ENCODE measurements around the gene IRS1. TPM values are rescaled to one million over a fixed set of nuclear protein-coding genes. Genes with fewer than 3 reads are reported as not detected.

IRS1 gene
- total RNA-seq, 1 donor from 2014 or later: 17.8 TPM

DNA sequence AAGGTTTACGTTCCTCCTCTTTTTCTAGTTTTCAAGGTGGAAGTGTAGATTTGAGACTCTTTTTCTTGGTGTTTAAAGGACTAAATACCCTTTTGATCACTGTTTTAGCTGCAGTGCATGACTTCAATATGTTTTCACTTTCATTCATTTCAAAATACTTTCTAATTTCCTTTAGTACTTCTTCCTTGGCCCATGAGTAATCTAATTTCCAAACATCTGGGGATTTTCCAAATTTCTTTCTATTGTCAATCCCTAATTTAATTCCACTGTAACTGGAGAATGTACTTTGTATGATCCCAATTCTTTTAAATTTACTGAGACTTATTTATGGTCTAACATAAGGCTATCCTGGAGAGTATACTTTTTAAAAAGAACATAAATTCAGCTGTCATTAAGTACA, 32.4 kb upstream of the IRS1 start:
- no peaks in the 10 kb centered on the region for H3K36me3 ChIP-seq
- intact Hi-C loops (cut with micrococcal nuclease): loop anchor here (10.0 kb wide), 1 partner anchor 153 kb away; no protein-coding TSS in a partner anchor
- H3K27me3 ChIP-seq (ENCODE audit: low read depth): no peaks in the 10 kb centered on the region
- H3K4me3 ChIP-seq: no peak overlapping the region
- TF ChIP-seq, protein P1, sequence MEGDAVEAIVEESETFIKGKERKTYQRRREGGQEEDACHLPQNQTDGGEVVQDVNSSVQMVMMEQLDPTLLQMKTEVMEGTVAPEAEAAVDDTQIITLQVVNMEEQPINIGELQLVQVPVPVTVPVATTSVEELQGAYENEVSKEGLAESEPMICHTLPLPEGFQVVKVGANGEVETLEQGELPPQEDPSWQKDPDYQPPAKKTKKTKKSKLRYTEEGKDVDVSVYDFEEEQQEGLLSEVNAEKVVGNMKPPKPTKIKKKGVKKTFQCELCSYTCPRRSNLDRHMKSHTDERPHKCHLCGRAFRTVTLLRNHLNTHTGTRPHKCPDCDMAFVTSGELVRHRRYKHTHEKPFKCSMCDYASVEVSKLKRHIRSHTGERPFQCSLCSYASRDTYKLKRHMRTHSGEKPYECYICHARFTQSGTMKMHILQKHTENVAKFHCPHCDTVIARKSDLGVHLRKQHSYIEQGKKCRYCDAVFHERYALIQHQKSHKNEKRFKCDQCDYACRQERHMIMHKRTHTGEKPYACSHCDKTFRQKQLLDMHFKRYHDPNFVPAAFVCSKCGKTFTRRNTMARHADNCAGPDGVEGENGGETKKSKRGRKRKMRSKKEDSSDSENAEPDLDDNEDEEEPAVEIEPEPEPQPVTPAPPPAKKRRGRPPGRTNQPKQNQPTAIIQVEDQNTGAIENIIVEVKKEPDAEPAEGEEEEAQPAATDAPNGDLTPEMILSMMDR (IDR thresholded peaks at IDR 0.05; ENCODE audit: borderline replicate concordance): no peak
- H3K4me1 ChIP-seq: peaks cover 23% of the 10 kb centered on the region
- no peaks in the 10 kb centered on the region for H3K9me3 ChIP-seq (replicated peaks)
- H3K27ac ChIP-seq (replicated peaks): no peak overlapping the region
- DNase-seq: no peak

DNA sequence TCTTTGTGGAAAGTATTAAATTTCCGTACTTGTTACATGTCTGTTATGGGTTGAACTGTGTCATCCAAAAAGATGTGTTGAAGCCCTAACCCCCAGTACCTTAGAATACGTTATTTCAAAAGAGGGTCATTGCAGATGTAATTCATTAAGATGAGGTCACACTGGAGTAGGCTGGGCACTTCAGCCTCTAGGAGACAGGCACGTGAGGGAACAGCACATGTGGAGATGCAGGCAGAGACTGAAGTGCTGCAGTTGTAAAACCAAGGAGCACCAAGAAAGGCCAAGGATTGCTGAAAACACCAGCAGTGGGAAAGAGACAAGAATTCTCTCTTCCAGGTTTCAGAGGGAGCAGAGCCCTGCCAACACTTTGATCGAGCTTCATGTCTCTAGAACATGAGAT, 31.6 kb upstream of the IRS1 start:
- intact Hi-C loops (cut with micrococcal nuclease): loop anchor here (10.0 kb wide), 1 partner anchor 154 kb away; no protein-coding TSS in a partner anchor
- H3K27me3 ChIP-seq (ENCODE audit: low read depth): no peaks in the 10 kb centered on the region
- H3K4me1 ChIP-seq: peaks cover 15% of the 10 kb centered on the region
- H3K9me3 ChIP-seq (replicated peaks): no peaks in the 10 kb centered on the region
- no peak overlapping the region for H3K27ac ChIP-seq (replicated peaks)
- H3K4me3 ChIP-seq: no peak overlapping the region
- no peak for DNase-seq
- TF ChIP-seq, protein P1 (IDR thresholded peaks at IDR 0.05; ENCODE audit: borderline replicate concordance): no peak
- no peaks in the 10 kb centered on the region for H3K36me3 ChIP-seq

DNA sequence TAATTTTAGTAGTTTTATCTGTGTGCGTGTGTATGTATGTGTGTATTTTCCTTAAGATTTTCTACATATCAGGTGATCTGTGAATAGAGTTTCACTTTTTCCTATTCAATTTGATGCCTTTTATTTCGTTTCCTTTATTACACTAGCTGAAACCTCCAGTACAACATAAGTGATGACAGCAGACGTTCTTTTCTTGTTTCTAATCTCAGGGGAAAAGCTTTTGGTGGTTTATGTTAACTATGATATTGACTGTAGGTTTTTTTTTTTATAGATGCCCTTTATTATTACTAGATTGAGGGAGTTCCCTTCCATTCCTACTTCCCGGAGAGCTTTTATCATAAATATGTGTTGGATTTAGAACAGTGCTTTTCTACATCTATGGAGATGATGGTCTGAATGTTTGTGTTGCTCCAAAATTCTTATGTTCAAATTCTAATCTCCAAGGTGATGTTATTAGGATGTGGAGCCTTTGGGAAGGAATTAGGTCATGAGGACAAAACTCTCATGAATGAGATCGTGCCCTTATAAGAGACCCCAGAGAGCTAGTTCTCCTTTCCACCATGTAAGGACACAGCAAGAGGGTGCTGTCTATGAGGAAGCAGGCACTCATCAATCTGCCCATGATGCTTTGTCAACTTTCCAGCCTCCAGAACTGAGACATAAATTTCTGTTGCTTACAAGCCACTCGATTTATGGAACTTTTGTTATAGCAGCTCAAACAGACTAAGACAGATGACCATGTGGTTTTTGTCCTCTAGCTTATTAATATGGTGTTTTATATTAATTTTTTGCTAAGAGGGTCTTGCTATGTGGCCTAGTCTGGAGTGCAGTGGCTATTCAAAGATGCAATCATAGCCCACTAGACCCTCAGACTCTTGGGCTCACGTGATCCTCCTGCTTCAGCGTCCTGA, 30.4 kb upstream of the IRS1 start:
- intact Hi-C loops (cut with micrococcal nuclease): loop anchor here (10.0 kb wide), 1 partner anchor 155 kb away; no protein-coding TSS in a partner anchor
- DNase-seq: no peak
- H3K4me1 ChIP-seq: peaks cover 8% of the 10 kb centered on the region
- no peak overlapping the region for H3K4me3 ChIP-seq
- H3K36me3 ChIP-seq: no peaks in the 10 kb centered on the region
- no peak overlapping the region for H3K27ac ChIP-seq (replicated peaks)
- H3K27me3 ChIP-seq (ENCODE audit: low read depth): no peaks in the 10 kb centered on the region
- TF ChIP-seq, protein P1 (IDR thresholded peaks at IDR 0.05; ENCODE audit: borderline replicate concordance): no peak
- H3K9me3 ChIP-seq (replicated peaks): no peaks in the 10 kb centered on the region

DNA sequence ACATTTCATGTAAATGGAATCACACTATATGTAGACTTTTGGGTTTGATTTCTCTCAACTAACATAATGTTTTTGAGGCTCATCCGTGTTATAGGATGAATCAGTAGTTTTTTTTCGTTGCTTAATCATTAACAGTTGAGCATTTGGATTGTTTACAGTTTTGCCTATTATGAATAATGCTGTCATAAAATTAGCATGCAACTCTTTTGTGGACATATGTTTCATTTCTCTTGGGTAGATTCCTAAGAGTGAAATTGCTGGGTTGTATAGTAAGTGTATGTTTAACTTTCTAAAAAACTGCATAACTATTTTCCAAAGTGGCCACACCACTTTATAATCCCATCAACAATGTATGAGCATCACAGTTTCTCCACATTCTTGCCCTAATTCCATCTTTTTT, 28.6 kb upstream of the IRS1 start:
- intact Hi-C loops (cut with micrococcal nuclease): no loop called here
- H3K4me3 ChIP-seq: no peak overlapping the region
- H3K4me1 ChIP-seq: no peaks in the 10 kb centered on the region
- H3K27me3 ChIP-seq (ENCODE audit: low read depth): no peaks in the 10 kb centered on the region
- H3K9me3 ChIP-seq (replicated peaks): peaks cover 3% of the 10 kb centered on the region
- no peak for DNase-seq
- H3K27ac ChIP-seq (replicated peaks): no peak overlapping the region
- TF ChIP-seq, protein P1 (IDR thresholded peaks at IDR 0.05; ENCODE audit: borderline replicate concordance): no peak
- no peaks in the 10 kb centered on the region for H3K36me3 ChIP-seq

DNA sequence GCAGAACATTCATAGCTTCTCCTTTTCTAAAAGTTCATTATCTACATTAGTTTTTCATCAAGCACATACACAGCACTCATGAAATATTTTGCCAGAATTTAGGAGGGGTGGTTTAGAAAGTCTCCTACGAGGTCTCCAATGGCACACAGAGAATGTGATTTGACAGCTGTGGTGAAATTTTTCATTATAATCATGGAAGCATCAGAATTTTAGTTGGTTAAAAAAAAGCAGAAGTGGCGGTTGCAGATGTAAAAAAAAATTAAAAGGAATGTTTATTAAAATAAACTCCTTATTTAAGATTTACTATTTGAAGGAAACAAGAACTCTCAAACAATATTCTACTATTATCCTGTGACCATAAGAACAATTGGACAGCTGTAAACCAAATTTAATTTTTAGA, 25.4 kb upstream of the IRS1 start:
- no peak for DNase-seq
- intact Hi-C loops (cut with micrococcal nuclease): no loop called here
- TF ChIP-seq, protein P1 (IDR thresholded peaks at IDR 0.05; ENCODE audit: borderline replicate concordance): no peak

More for the DNA sequence above, 25.4 kb upstream of the IRS1 start:
- Histone ChIP-seq H3K9me3 (replicated peaks) (peaks cover 5% of the 10 kb centered on the region), H3K27ac (replicated peaks) (no peak overlapping the region), H3K36me3 (no peaks in the 10 kb centered on the region), H3K27me3 (ENCODE audit: low read depth) (no peaks in the 10 kb centered on the region), H3K4me3 (no peak overlapping the region), H3K4me1 (no peaks in the 10 kb centered on the region)

Measured in left ventricle myocardium inferior (tissue), 1 donor.